Astrocyte (in vitro differentiated cells and primary cell): ENCODE data around the gene CTBP2. TPM values are rescaled to one million over a fixed set of nuclear protein-coding genes. Genes with fewer than 3 reads are reported as not detected.

Source experiments
- DNase-seq: peaks from one replicate; pipeline ENCODE4 v3.0.0-alpha.2; 2010; ENCODE audit warnings: low read depth
- FAIRE-seq: peaks from 2 replicates; lab custom pipeline; 2011; peaks lifted over from hg19 to GRCh38; lab: Jason Lieb, UNC
- H2AFZ ChIP-seq: 2 replicates; pipeline ENCODE4 v1.6.0; 2012; ENCODE audit warnings: low read depth, low read length, inconsistent platforms
- H3K27ac ChIP-seq: 2 replicates; pipeline ENCODE4 v1.5.1; 2011; ENCODE audit warnings: low read depth, low read length, inconsistent platforms
- H3K27me3 ChIP-seq: 2 replicates; pipeline ENCODE4 v1.6.0; 2011; ENCODE audit warnings: low read length, inconsistent platforms; ENCODE audit not compliant: insufficient read depth
- H3K36me3 ChIP-seq: 2 replicates; pipeline ENCODE4 v1.5.1; 2011; ENCODE audit warnings: low read length, inconsistent platforms; ENCODE audit not compliant: insufficient read depth
- H3K4me1 ChIP-seq: 2 replicates; pipeline ENCODE4 v1.5.1; 2011; ENCODE audit warnings: low read length, inconsistent platforms; ENCODE audit not compliant: insufficient read depth
- H3K4me2 ChIP-seq: 2 replicates; pipeline ENCODE4 v1.6.0; 2012; ENCODE audit warnings: low read length, inconsistent platforms
- H3K4me3 ChIP-seq: 2 replicates; pipeline ENCODE4 v1.5.1; 2011; ENCODE audit warnings: low read depth, mild to moderate bottlenecking, low read length, inconsistent platforms; ENCODE audit not compliant: insufficient read depth
- H3K79me2 ChIP-seq: 2 replicates; pipeline ENCODE4 v1.6.0; 2012; ENCODE audit warnings: mild to moderate bottlenecking, low read length, inconsistent platforms; ENCODE audit not compliant: insufficient read depth
- H3K9ac ChIP-seq: 2 replicates; pipeline ENCODE4 v1.6.0; 2012; ENCODE audit warnings: mild to moderate bottlenecking, low read length, inconsistent platforms
- H3K9me3 ChIP-seq: 2 replicates; pipeline ENCODE4 v1.5.1; 2012; ENCODE audit warnings: low read depth, mild to moderate bottlenecking, low read length, inconsistent platforms; ENCODE audit not compliant: insufficient read depth
- H4K20me1 ChIP-seq: 2 replicates; pipeline ENCODE4 v1.6.0; 2012; ENCODE audit warnings: low read length, inconsistent platforms; ENCODE audit not compliant: insufficient read depth
- H3K27ac Mint-ChIP-seq: one replicate; pipeline ENCODE4 v1.8.0; 2021; ENCODE audit warnings: mild to moderate bottlenecking, mixed read lengths; ENCODE audit not compliant: unreplicated experiment
- H3K27me3 Mint-ChIP-seq: one replicate; pipeline ENCODE4 v1.8.0; 2021; ENCODE audit warnings: low read depth, mixed read lengths; ENCODE audit not compliant: unreplicated experiment
- H3K36me3 Mint-ChIP-seq: one replicate; pipeline ENCODE4 v1.8.0; 2021; ENCODE audit warnings: low read depth, mixed read lengths; ENCODE audit not compliant: unreplicated experiment
- H3K4me1 Mint-ChIP-seq: one replicate; pipeline ENCODE4 v1.8.0; 2021; ENCODE audit warnings: low read depth, mixed read lengths; ENCODE audit not compliant: unreplicated experiment
- H3K4me3 Mint-ChIP-seq: one replicate; pipeline ENCODE4 v1.8.0; 2021; ENCODE audit warnings: mild to moderate bottlenecking, moderate library complexity, mixed read lengths; ENCODE audit not compliant: unreplicated experiment
- H3K9me3 Mint-ChIP-seq: one replicate; pipeline ENCODE4 v1.8.0; 2021; ENCODE audit warnings: mild to moderate bottlenecking, mixed read lengths; ENCODE audit not compliant: unreplicated experiment
- CTCF ChIP-seq: IDR thresholded peaks from 2 replicates; pipeline ENCODE4 v1.5.1; 2011; ENCODE audit warnings: low read depth, mild to moderate bottlenecking, inconsistent platforms, low read length, moderate library complexity; ENCODE audit not compliant: insufficient read depth
- EZH2 ChIP-seq: IDR thresholded peaks from 2 replicates; pipeline ENCODE4 v1.6.1; 2012; ENCODE audit warnings: mild to moderate bottlenecking, low read length, inconsistent platforms; ENCODE audit not compliant: insufficient read depth
- total RNA-seq: library from RNA; stranded (reverse); gene quantifications from 2 replicates; pipeline ENCODE4 v1.2.1, GENCODE V29; 2021

Gene CTBP2
- total RNA-seq, 1 donor from 2014 or later: 109 TPM

DNA sequence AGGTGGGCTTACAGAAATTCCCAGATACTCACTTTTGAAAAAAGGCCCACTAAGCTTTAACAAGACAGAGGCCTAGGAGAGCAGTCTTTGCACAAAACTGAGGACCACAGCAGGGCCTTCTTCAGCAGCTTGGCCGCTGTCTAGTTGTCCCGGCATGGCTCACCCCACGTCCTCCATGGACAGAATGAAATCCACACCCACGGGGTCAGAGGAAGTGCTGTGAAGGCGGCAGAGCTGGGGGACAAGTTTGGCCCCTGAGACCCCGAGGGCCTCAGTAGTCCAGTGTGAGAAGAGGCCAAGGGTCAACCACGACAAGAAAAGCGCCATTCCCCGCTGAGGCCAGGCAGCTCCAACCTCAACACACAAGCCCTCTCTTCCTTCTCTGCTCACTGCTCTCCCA, 139.5 kb downstream of the CTBP2 start:
- Histone ChIP-seq H3K4me2 (no peak overlapping the region), H3K36me3 (no peaks in the 10 kb centered on the region), H3K4me3 (no peak overlapping the region), H3K4me1 (no peaks in the 10 kb centered on the region), H3K79me2 (peaks cover 85% of the 10 kb centered on the region), H3K9ac (no peak overlapping the region), H3K27me3 (no peaks in the 10 kb centered on the region), H3K27ac (no peak overlapping the region), H4K20me1 (peaks cover 100% of the 10 kb centered on the region), H3K9me3 (no peaks in the 10 kb centered on the region), H2AFZ (no peak overlapping the region)
- Mint-ChIP-seq H3K4me3 (peak overlapping the region; percentile 27), H3K36me3 (peaks cover 32% of the 10 kb centered on the region), H3K27ac (no peak overlapping the region), H3K4me1 (no peaks in the 10 kb centered on the region), H3K27me3 (no peaks in the 10 kb centered on the region), H3K9me3 (peaks cover 1% of the 10 kb centered on the region)
- FAIRE-seq: no peak
- no peak for TF ChIP-seq EZH2
- TF ChIP-seq CTCF: no peak
- no peak for DNase-seq

GRCh38 chr10:125020386-125020785, 140.0 kb downstream of the CTBP2 start:
- peaks cover 87% of the 10 kb centered on the region for H3K79me2 ChIP-seq
- H4K20me1 ChIP-seq: peaks cover 100% of the 10 kb centered on the region
- H3K27ac ChIP-seq: no peak overlapping the region
- no peak overlapping the region for H3K4me2 ChIP-seq
- H3K9me3 Mint-ChIP-seq: peaks cover 1% of the 10 kb centered on the region
- H2AFZ ChIP-seq: no peak overlapping the region
- no peaks in the 10 kb centered on the region for H3K4me1 ChIP-seq
- H3K4me3 Mint-ChIP-seq: no peak overlapping the region
- H3K9ac ChIP-seq: no peak overlapping the region
- no peaks in the 10 kb centered on the region for H3K4me1 Mint-ChIP-seq
- no peaks in the 10 kb centered on the region for H3K27me3 ChIP-seq
- no peak for FAIRE-seq
- H3K27me3 Mint-ChIP-seq: no peaks in the 10 kb centered on the region
- no peaks in the 10 kb centered on the region for H3K9me3 ChIP-seq
- H3K36me3 Mint-ChIP-seq: peaks cover 28% of the 10 kb centered on the region
- no peak overlapping the region for H3K4me3 ChIP-seq
- TF ChIP-seq CTCF (no peak), EZH2 (no peak)
- no peak overlapping the region for H3K27ac Mint-ChIP-seq
- H3K36me3 ChIP-seq: no peaks in the 10 kb centered on the region
- DNase-seq: no peak

DNA sequence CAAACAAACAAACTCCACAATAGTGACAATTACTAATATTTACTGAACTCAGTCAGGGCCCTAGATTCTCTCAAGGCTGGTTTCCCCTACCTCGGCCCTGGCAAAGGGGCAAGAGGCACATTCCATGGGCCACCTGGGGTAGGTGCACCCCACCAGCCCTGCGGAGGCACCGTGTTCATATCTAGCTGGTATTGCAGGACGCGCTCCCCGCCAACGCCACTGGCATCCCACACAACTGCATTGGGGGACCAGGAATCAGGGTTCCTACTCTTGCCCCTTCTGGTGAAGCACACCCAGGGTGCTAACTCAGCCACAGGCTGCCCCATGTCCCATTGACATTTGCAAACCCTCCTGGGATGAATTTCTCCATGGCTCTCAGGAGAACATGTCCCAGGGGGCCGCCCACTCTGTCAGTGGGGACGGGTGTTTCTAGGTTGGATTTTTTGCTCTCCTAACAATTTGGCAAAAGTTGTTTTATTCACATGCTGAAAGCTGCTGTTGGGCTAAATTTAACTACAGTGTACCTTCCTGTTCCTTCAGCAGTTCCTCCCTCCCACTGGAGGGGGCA, 141.7 kb downstream of the CTBP2 start:
- no peak overlapping the region for H2AFZ ChIP-seq
- no peak for DNase-seq
- H3K9me3 ChIP-seq: no peaks in the 10 kb centered on the region
- TF ChIP-seq EZH2 (no peak), CTCF (no peak)
- no peaks in the 10 kb centered on the region for H3K27me3 ChIP-seq
- Mint-ChIP-seq H3K36me3 (peaks cover 28% of the 10 kb centered on the region), H3K4me1 (no peaks in the 10 kb centered on the region), H3K4me3 (no peak overlapping the region), H3K9me3 (peaks cover 1% of the 10 kb centered on the region), H3K27ac (no peak overlapping the region), H3K27me3 (no peaks in the 10 kb centered on the region)
- FAIRE-seq: no peak
- no peak overlapping the region for H3K4me3 ChIP-seq
- no peaks in the 10 kb centered on the region for H3K36me3 ChIP-seq
- peaks cover 93% of the 10 kb centered on the region for H3K79me2 ChIP-seq
- peaks cover 100% of the 10 kb centered on the region for H4K20me1 ChIP-seq
- H3K4me2 ChIP-seq: no peak overlapping the region
- H3K4me1 ChIP-seq: no peaks in the 10 kb centered on the region
- H3K27ac ChIP-seq: no peak overlapping the region
- H3K9ac ChIP-seq: no peak overlapping the region
